Tibial nerve (tissue), 3 donors: ENCODE data around the gene PPM1L.

Experiments
- CTCF ChIP-seq, 5 experiments: fragments of 200-600 bp in 3 of 5; fragments of 450-650 bp in 2 of 5; sonication (generic) in 3 of 5; IDR thresholded peaks; one replicate each; pipeline ENCODE4 v1.5.1; 2016 to 2019; ENCODE audit warnings: antibody characterized with exemption in 5 of 5, mild to moderate bottlenecking in 3 of 5, moderate library complexity in 2 of 5
- POLR2A ChIP-seq, 2 donors: fragments of 450-650 bp; IDR thresholded peaks; one replicate each; pipeline ENCODE4 v1.6.1; 2017; ENCODE audit warnings: antibody characterized with exemption in 2 of 2, mild to moderate bottlenecking in 2 of 2, moderate library complexity in 2 of 2

- no peak for TF ChIP-seq POLR2A (IDR thresholded peaks at IDR 0.05)
- TF ChIP-seq CTCF (IDR thresholded peaks at IDR 0.05): no peak
Observed at GRCh38 chr3:161108840-161109239, 352.8 kb downstream of the PPM1L start.
